Calu3 (cell line): ENCODE results near the gene RNF14. TPM values are rescaled to one million over a fixed set of nuclear protein-coding genes. Genes with fewer than 3 reads are reported as not detected.

ENCODE experiments used
- BruUV-seq: library from RNA; stranded (reverse); fragments of 400-500 nt; replicated peaks from 2 replicates; lab custom pipeline; 2021; lab: Mats Ljungman, UMichigan
- CTCF ChIA-PET: fragments of 300-600 bp; sonication (Branson Sonifier 250); formaldehyde crosslinking; loops from one replicate; lab custom pipeline; 2022; ENCODE audit warnings: antibody characterized with exemption; lab: Charles Lee
- DNase-seq: peaks from one replicate; pipeline ENCODE4 v3.0.0; 2022
- H3K27ac Mint-ChIP-seq: one replicate; pipeline ENCODE4 v1.8.0; 2022; ENCODE audit warnings: mixed read lengths; ENCODE audit not compliant: unreplicated experiment
- H3K27me3 Mint-ChIP-seq: one replicate; pipeline ENCODE4 v1.8.0; 2022; ENCODE audit warnings: mixed read lengths; ENCODE audit not compliant: unreplicated experiment
- H3K36me3 Mint-ChIP-seq: one replicate; pipeline ENCODE4 v1.8.0; 2022; ENCODE audit warnings: mild to moderate bottlenecking, moderate library complexity, mixed read lengths; ENCODE audit not compliant: insufficient read depth, unreplicated experiment
- H3K4me1 Mint-ChIP-seq: one replicate; pipeline ENCODE4 v1.8.0; 2022; ENCODE audit warnings: mild to moderate bottlenecking, low read depth, mixed read lengths; ENCODE audit not compliant: unreplicated experiment
- H3K4me3 Mint-ChIP-seq: one replicate; pipeline ENCODE4 v1.8.0; 2022; ENCODE audit warnings: mild to moderate bottlenecking, low read depth, moderate library complexity, mixed read lengths; ENCODE audit not compliant: unreplicated experiment
- H3K9me3 Mint-ChIP-seq: one replicate; pipeline ENCODE4 v1.8.0; 2022; ENCODE audit warnings: low read depth, mixed read lengths; ENCODE audit not compliant: unreplicated experiment
- intact Hi-C: fragments of 100-400 bp; cut with micrococcal nuclease; formaldehyde crosslinking; loops from one replicate; pipeline ENCODE4 v1.10.0; 2022; ENCODE audit not compliant: unreplicated experiment
- total RNA-seq: library from RNA; stranded (reverse); gene quantifications from 2 replicates; pipeline ENCODE4 v1.2.3, GENCODE V29; 2022
- TF ChIP-seq, protein P1 (sequence below): fragments of 200-600 bp; IDR thresholded peaks from one replicate; pipeline ENCODE4 v1.8.0; 2022; ENCODE audit warnings: antibody characterized with exemption; ENCODE audit not compliant: unreplicated experiment

Gene RNF14
- total RNA-seq, 1 experiment from 2014 or later, result 32.2 TPM

DNA sequence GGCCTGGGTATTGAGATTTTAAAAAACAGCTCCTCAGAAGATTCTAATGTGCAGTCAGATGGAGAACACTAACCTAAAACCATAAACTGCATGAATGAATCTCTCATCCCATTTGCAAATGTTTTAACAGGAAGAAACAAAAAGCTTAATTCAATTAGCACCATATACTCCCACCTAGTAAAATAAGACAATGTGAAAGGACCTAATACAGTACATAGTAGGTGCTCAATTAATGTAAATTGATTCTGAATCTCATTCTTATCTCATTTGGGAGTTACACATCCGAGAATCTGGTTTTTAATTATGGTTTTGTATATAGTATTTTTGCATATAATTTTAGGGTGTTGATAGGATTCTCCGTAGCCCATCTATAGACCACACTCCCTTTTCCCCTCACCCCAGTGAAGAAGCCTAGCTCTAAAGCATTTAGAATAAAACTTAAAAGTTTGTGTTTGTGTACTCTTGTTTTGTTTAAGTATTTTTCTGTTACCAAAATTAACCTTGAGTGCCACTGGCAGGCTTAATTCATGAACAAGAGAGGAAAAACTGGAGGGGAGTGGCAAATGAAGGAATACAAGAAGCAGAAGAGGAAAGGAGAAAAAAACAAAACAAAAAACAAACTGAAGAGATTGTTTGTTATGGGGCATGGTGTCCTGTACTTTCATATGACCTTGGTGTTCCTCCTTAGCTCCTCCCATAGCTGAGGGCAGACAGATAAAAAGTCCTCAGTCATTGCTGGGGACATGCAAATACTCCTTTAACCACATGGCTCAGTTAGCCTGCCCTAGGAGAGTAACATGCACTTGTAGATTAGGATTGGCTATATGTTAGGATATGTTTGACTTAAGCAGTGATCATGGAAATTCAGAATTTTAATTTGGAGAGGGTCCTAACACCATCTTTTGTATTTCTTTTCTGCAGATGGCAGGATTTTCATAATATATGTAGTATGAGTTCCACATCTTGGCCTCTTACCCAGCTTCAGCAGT lies 1.2 kb downstream of the RNF14 start:
- H3K36me3 Mint-ChIP-seq, result peaks cover 31% of the 10 kb centered on the region
- H3K9me3 Mint-ChIP-seq, result no peaks in the 10 kb centered on the region
- CTCF ChIA-PET, result interaction anchor here (0.7 to 2.2 kb wide), 9 partner anchors 8 to 302 kb away, joined by 3 to 20 read pairs (median 4); partner anchors contain the start of gene PCDH1
- no TSS peak for BruUV-seq
- no peak for DNase-seq
- intact Hi-C loops, result no loop called here
- TF ChIP-seq, protein P1, sequence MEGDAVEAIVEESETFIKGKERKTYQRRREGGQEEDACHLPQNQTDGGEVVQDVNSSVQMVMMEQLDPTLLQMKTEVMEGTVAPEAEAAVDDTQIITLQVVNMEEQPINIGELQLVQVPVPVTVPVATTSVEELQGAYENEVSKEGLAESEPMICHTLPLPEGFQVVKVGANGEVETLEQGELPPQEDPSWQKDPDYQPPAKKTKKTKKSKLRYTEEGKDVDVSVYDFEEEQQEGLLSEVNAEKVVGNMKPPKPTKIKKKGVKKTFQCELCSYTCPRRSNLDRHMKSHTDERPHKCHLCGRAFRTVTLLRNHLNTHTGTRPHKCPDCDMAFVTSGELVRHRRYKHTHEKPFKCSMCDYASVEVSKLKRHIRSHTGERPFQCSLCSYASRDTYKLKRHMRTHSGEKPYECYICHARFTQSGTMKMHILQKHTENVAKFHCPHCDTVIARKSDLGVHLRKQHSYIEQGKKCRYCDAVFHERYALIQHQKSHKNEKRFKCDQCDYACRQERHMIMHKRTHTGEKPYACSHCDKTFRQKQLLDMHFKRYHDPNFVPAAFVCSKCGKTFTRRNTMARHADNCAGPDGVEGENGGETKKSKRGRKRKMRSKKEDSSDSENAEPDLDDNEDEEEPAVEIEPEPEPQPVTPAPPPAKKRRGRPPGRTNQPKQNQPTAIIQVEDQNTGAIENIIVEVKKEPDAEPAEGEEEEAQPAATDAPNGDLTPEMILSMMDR, result no peak
- peak overlapping the region; percentile 99 for H3K4me3 Mint-ChIP-seq
- H3K27ac Mint-ChIP-seq, result peak overlapping the region; percentile 93
- H3K4me1 Mint-ChIP-seq, result peaks cover 36% of the 10 kb centered on the region
- H3K27me3 Mint-ChIP-seq, result no peaks in the 10 kb centered on the region

DNA sequence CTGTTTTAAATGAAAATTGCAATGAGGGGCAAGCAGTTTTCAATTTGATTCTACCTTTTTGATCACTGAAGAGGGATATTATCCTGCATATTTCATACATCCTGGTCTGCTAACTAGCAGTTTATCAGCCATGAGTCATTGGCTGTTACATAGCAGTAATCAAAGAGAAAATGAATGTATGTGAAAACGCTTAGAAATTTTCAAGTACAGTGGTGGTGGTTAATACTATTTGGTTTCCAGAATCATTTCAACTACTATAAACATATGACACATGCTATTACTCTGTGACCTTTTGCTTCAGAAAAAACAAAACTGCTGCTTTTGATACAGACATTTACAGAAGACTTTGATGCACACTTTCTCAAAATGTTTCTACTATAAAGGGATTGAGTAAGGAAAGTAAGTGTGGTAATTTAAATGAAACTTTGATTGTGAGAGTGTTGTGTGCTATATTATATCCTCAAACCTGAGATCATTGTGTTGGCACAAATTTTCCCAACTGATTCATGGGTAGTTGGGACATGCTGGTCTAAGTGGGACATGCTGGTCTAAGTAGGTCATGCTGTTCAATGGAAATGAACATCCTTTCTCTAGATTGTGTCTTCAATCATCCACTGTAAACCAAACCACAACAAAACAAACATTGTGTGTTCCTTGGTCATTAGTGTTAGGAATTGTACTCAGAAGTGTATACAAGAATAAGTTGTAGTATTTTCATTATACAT lies 5.1 kb downstream of the RNF14 start:
- Mint-ChIP-seq H3K36me3 (peaks cover 22% of the 10 kb centered on the region), H3K4me3 (no peak overlapping the region), H3K4me1 (peaks cover 29% of the 10 kb centered on the region), H3K9me3 (no peaks in the 10 kb centered on the region), H3K27ac (no peak overlapping the region), H3K27me3 (no peaks in the 10 kb centered on the region)
- BruUV-seq, result no TSS peak
- no peak for DNase-seq
- CTCF ChIA-PET, result no interaction called here
- intact Hi-C loops, result no loop called here
- TF ChIP-seq, protein P1, result no peak

DNA sequence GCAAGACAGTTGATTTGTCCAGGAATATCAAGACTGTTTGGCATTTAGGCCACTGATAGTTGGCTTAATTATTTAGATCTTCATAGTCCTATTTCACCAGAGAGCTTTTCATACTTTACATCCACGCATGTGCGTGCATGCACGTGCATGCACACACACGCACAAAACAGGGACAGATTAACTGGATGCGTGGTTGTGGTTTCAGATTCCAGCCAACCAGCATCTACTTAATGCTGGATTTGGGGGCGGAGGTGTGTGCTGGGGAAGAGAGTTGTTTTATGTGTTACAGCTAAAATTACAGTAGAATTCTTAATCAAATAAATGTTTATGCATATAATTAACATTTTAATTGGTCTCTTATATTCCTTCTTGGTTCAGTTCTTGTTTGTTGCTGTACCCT lies 7.3 kb downstream of the RNF14 start:
- H3K9me3 Mint-ChIP-seq, result no peaks in the 10 kb centered on the region
- H3K4me1 Mint-ChIP-seq, result peaks cover 15% of the 10 kb centered on the region
- intact Hi-C loops, result no loop called here
- H3K27ac Mint-ChIP-seq, result no peak overlapping the region
- H3K4me3 Mint-ChIP-seq, result no peak overlapping the region
- peaks cover 11% of the 10 kb centered on the region for H3K36me3 Mint-ChIP-seq
- CTCF ChIA-PET, result interaction anchor here (0.6 to 0.7 kb wide), 2 partner anchors 443 to 463 kb away, joined by 3 to 4 read pairs; no protein-coding TSS in a partner anchor
- H3K27me3 Mint-ChIP-seq, result no peaks in the 10 kb centered on the region
- BruUV-seq, result no TSS peak
- TF ChIP-seq, protein P1, result no peak
- no peak for DNase-seq

DNA sequence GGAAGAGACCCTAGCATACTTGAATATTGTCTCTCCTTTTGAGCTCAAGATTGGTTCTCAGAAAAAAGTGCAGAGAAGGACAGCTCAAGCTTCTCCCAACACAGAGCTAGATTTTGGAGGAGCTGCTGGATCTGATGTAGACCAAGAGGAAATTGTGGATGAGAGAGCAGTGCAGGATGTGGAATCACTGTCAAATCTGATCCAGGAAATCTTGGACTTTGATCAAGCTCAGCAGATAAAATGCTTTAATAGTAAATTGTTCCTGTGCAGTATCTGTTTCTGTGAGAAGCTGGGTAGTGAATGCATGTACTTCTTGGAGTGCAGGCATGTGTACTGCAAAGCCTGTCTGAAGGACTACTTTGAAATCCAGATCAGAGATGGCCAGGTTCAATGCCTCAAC lies 9.5 kb downstream of the RNF14 start:
- H3K36me3 Mint-ChIP-seq, result peaks cover 13% of the 10 kb centered on the region

More for the DNA sequence above, 9.5 kb downstream of the RNF14 start:
- no peak for DNase-seq
- CTCF ChIA-PET, result interaction anchor here (1.1 kb wide), 1 partner anchor 9 kb away, joined by 4 read pairs; the partner anchor contains the start of gene RNF14
- intact Hi-C loops, result no loop called here
- no peak overlapping the region for H3K27ac Mint-ChIP-seq
- no peak overlapping the region for H3K4me3 Mint-ChIP-seq
- H3K4me1 Mint-ChIP-seq, result peaks cover 7% of the 10 kb centered on the region
- BruUV-seq, result no TSS peak
- TF ChIP-seq, protein P1, result no peak
- H3K9me3 Mint-ChIP-seq, result no peaks in the 10 kb centered on the region
- H3K27me3 Mint-ChIP-seq, result no peaks in the 10 kb centered on the region
